Endothelial cell of umbilical vein (primary cell): ENCODE measurements around the gene KAT2A. TPM values are rescaled to one million over a fixed set of nuclear protein-coding genes. Genes with fewer than 3 reads are reported as not detected.

ENCODE experiments used
- BruUV-seq: library from RNA; stranded (reverse); fragments of 400-500 nt; replicated peaks from 2 replicates; lab custom pipeline; 2021; lab: Mats Ljungman, UMichigan
- CTCF ChIA-PET: fragments of 300-600, 350-600 bp; sonication (Branson Sonifier 250); formaldehyde crosslinking; loops from one replicate; lab custom pipeline; 2021; ENCODE audit warnings: antibody characterized with exemption, inconsistent platforms; lab: Charles Lee
- POLR2A ChIA-PET: fragments of 300-600, 350-600 bp; sonication (Branson Sonifier 250); formaldehyde crosslinking; loops from one replicate; lab custom pipeline; 2021; ENCODE audit warnings: antibody characterized with exemption, inconsistent platforms; lab: Charles Lee
- DNase-seq: peaks from one replicate; pipeline ENCODE4 v3.0.0-alpha.2; 2011; ENCODE audit warnings: low read depth, low spot score
- FAIRE-seq: peaks from 2 replicates; lab custom pipeline; 2011; peaks lifted over from hg19 to GRCh38; lab: Jason Lieb, UNC
- H2AFZ ChIP-seq: 2 replicates; pipeline ENCODE4 v1.6.0; 2012; ENCODE audit warnings: low read depth, low read length, control low read depth, inconsistent platforms
- H3K27ac ChIP-seq: 2 replicates; pipeline ENCODE4 v1.5.1; 2011; ENCODE audit warnings: low read depth, mild to moderate bottlenecking, control low read depth, low read length, moderate library complexity; ENCODE audit not compliant: insufficient read depth
- H3K27me3 ChIP-seq, 2 experiments: 2 replicates each; pipeline versions ENCODE4 v1.6.0 to v1.6.1; 2011; ENCODE audit warnings: low read length in 2 of 2, mixed read lengths in 1 of 2; ENCODE audit not compliant: control insufficient read depth in 2 of 2, insufficient read depth in 2 of 2
- H3K36me3 ChIP-seq, 2 experiments: 2 replicates in 1 of 2; 3 replicates in 1 of 2; pipeline ENCODE4 v1.5.1; 2011; ENCODE audit warnings: low read length in 2 of 2, mild to moderate bottlenecking in 1 of 2, moderate library complexity in 1 of 2; ENCODE audit not compliant: control insufficient read depth in 2 of 2, insufficient read depth in 2 of 2; ENCODE audit errors: extremely low read depth in 1 of 2
- H3K4me1 ChIP-seq: 3 replicates; pipeline ENCODE4 v1.5.1; 2011; ENCODE audit warnings: mild to moderate bottlenecking, low read length; ENCODE audit not compliant: control insufficient read depth, insufficient read depth; ENCODE audit errors: extremely low read depth
- H3K4me2 ChIP-seq: 2 replicates; pipeline ENCODE4 v1.6.1; 2011; ENCODE audit warnings: low read length, control low read depth, mixed read lengths; ENCODE audit not compliant: insufficient read depth
- H3K4me3 ChIP-seq, 3 experiments: fragments of 200-600 bp in 1 of 3; sonication (generic), shearing (Covaris generic) in 1 of 3; replicated peaks in 1 of 3; 2 replicates each; pipeline ENCODE4 v1.5.1; 2011 to 2016; ENCODE audit warnings: control low read depth in 3 of 3, low read length in 3 of 3, mild to moderate bottlenecking in 2 of 3, inconsistent platforms in 1 of 3, low read depth in 1 of 3, moderate library complexity in 1 of 3; ENCODE audit not compliant: insufficient read depth in 1 of 3
- H3K79me2 ChIP-seq: 2 replicates; pipeline ENCODE4 v1.6.0; 2012; ENCODE audit warnings: low read length, inconsistent platforms; ENCODE audit not compliant: control insufficient read depth, insufficient read depth
- H3K9ac ChIP-seq: replicated peaks from 2 replicates; pipeline ENCODE3; 2011; ENCODE audit warnings: low read length, control low read depth; ENCODE audit not compliant: insufficient read depth; ENCODE audit errors: extremely low read depth
- H3K9me1 ChIP-seq: replicated peaks from 3 replicates; pipeline ENCODE4 v1.6.0; 2011; ENCODE audit warnings: mild to moderate bottlenecking, low read length; ENCODE audit not compliant: control insufficient read depth, insufficient read depth; ENCODE audit errors: extremely low read depth
- H3K9me3 ChIP-seq: replicated peaks from 2 replicates; pipeline ENCODE4 v1.5.1; 2012; ENCODE audit warnings: low read length, inconsistent platforms; ENCODE audit not compliant: control insufficient read depth, insufficient read depth
- H4K20me1 ChIP-seq: replicated peaks from 2 replicates; pipeline ENCODE3; 2011; ENCODE audit warnings: mild to moderate bottlenecking, low read length; ENCODE audit not compliant: control insufficient read depth, insufficient read depth; ENCODE audit errors: extremely low read depth
- CTCF ChIP-seq, 2 donors: IDR thresholded peaks; 1 replicate in 1 of 2; 2 replicates in 1 of 2; pipeline ENCODE4 v1.5.1; 2011; ENCODE audit warnings: low read length in 2 of 2, mild to moderate bottlenecking in 2 of 2, moderate library complexity in 2 of 2, control low read depth in 1 of 2, inconsistent platforms in 1 of 2, low read depth in 1 of 2; ENCODE audit not compliant: insufficient read depth in 1 of 2; ENCODE audit errors: extremely low read depth in 1 of 2
- EZH2 ChIP-seq: IDR thresholded peaks from 2 replicates; pipeline ENCODE4 v1.6.1; 2012; ENCODE audit warnings: borderline replicate concordance, low read depth, mild to moderate bottlenecking, moderate library complexity, low read length, inconsistent platforms; ENCODE audit not compliant: severe bottlenecking
- FOS ChIP-seq: IDR thresholded peaks from 2 replicates; pipeline ENCODE4 v1.6.1; 2011; ENCODE audit warnings: mild to moderate bottlenecking, low read length, moderate library complexity, borderline replicate concordance; ENCODE audit not compliant: insufficient read depth
- GATA2 ChIP-seq: IDR thresholded peaks from 2 replicates; pipeline ENCODE4 v1.7.0; 2011; ENCODE audit warnings: low read depth, mild to moderate bottlenecking, moderate library complexity, mixed read lengths, low read length; ENCODE audit not compliant: insufficient read length, insufficient read depth
- JUN ChIP-seq: IDR thresholded peaks from 2 replicates; pipeline ENCODE4 v1.6.1; 2011; ENCODE audit warnings: borderline replicate concordance, low read depth; ENCODE audit not compliant: insufficient read length, insufficient read depth
- MAX ChIP-seq: IDR thresholded peaks from 2 replicates; pipeline ENCODE4 v1.6.1; 2011; ENCODE audit not compliant: insufficient read depth, insufficient read length
- MYC ChIP-seq: IDR thresholded peaks from one replicate; pipeline ENCODE4 v1.6.1; 2011; ENCODE audit warnings: mild to moderate bottlenecking, low read depth, low read length
- POLR2A ChIP-seq: IDR thresholded peaks from 2 replicates; pipeline ENCODE4 v1.6.1; 2012; ENCODE audit warnings: low read depth, mild to moderate bottlenecking, control low read depth, low read length
- POLR2AphosphoS5 ChIP-seq: IDR thresholded peaks from 2 replicates; pipeline ENCODE4 v1.6.1; 2012; ENCODE audit warnings: low read depth, mild to moderate bottlenecking, control low read depth, low read length, moderate library complexity; ENCODE audit not compliant: insufficient read depth
- dilution Hi-C: fragments of 300-500 bp; cut with MboI; formaldehyde crosslinking; loops from one replicate; pipeline ENCODE4 v1.15.0; 2019; ENCODE audit warnings: low sequenced_read_pairs; ENCODE audit not compliant: extremely low pct_ligation_motif_present
- intact Hi-C: fragments of 100-400 bp; cut with micrococcal nuclease; formaldehyde crosslinking; loops from one replicate; pipeline ENCODE4 v1.10.0; 2022
- polyA plus RNA-seq, 4 experiments: library from polyadenylated mRNA; depleted of rRNA in 3 of 4; stranded (reverse) in 3 of 4; unstranded in 1 of 4; fragments of >200 nt; gene quantifications; 2 replicates each; pipeline versions ENCODE4 v1.2.1 to v1.2.3, GENCODE V29; 2011 to 2012; ENCODE audit warnings: missing spikeins in 1 of 4
- total RNA-seq: library from RNA; stranded (reverse); gene quantifications from 2 replicates; pipeline ENCODE4 v1.2.3, GENCODE V29; 2021

Gene KAT2A
- total and polyA plus RNA-seq, 2 donors (not counting 3 experiments of a cell fraction or from before 2014, with no cell fraction given), result 32.9 to 33.4 TPM

DNA sequence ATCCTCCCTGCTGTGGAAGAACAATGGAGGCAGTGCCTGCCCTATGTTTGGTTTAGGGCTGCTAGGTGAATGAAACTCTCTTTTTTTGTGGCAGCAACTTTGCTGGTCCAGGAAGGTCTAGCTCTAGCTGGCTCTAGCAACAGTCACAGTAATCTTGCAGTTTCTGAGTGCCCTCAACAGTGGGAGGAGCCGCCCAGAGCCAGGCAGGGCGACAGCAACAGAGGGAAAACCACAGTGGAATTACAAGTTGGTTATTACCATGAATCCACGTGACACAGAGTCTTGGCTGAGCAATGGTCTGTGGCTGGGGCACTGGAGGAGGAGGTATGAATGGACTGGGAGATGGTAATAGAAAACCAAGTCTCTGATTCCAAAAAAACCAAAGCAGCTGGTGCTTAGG, 11.8 kb upstream of the KAT2A start:
- Histone ChIP-seq H3K27me3 (no peaks in the 10 kb centered on the region), H3K27ac (peak overlapping the region; percentile 71), H3K9ac (no peak overlapping the region), H2AFZ (no peak overlapping the region), H4K20me1 (no peaks in the 10 kb centered on the region), H3K4me2 (peak overlapping the region; percentile 83), H3K4me3 (peak overlapping the region in 1 of 3 experiments; percentile 44), H3K36me3 (peaks cover 17 to 23% of the 10 kb centered on the region in 2 experiments), H3K79me2 (peaks cover 79% of the 10 kb centered on the region), H3K9me3 (no peaks in the 10 kb centered on the region), H3K4me1 (peaks cover 79% of the 10 kb centered on the region), H3K9me1 (no peaks in the 10 kb centered on the region)
- peak; percentile 88 for FAIRE-seq
- TF ChIP-seq POLR2AphosphoS5, result no peak
- TF ChIP-seq POLR2A, result no peak
- TF ChIP-seq CTCF (IDR thresholded peaks at IDR 0.05; ENCODE audit: extremely low read depth in 1 of 2, insufficient read depth in 1 of 2, low read depth in 1 of 2, low read length in 2 of 2), result no peak
- TF ChIP-seq GATA2, result no peak
- TF ChIP-seq EZH2, result no peak
- no peak for TF ChIP-seq JUN
- no peak for TF ChIP-seq FOS
- TF ChIP-seq MYC, result no peak
- TF ChIP-seq MAX, result no peak
- DNase-seq, result peak; percentile 48
- no TSS peak for BruUV-seq
- intact Hi-C loops, result loop anchor here (1.0 to 10.0 kb wide), 4 partner anchors 21 to 392 kb away; partner anchors contain the start of genes RAB5C and STAT5B
- ChIA-PET POLR2A (interaction anchor here (0.6 kb wide), 1 partner anchor 187 kb away, joined by 3 read pairs; no protein-coding TSS in a partner anchor), CTCF (interaction anchor here (1.0 to 1.9 kb wide), 5 partner anchors 10 to 65 kb away, joined by 3 to 12 read pairs (median 3); partner anchors contain the start of genes KAT2A and KCNH4)
- dilution Hi-C loops, result no loop called here
